Urothelium cell line (cell line): ENCODE measurements around the gene LUZP2.
"Not testable (repeated sequence)": the region's sequence is repeated elsewhere in the genome, so short reads cannot be mapped to it uniquely, and the experiment has no call there.

Source experiments
- DNase-seq: peaks from one replicate; pipeline ENCODE4 v3.0.0; 2011; ENCODE audit warnings: low spot score, mixed read lengths
- FAIRE-seq: peaks from 2 replicates; lab custom pipeline; 2011; peaks lifted over from hg19 to GRCh38; lab: Jason Lieb, UNC

LUZP2 gene

GRCh38 chr11:24890426-24890825 is 393.6 kb downstream of the LUZP2 start:
- DNase-seq (no peak), FAIRE-seq (no peak)

- DNase-seq = not testable (repeated sequence)
- FAIRE-seq = peak; percentile 27
These were observed 395.1 kb downstream of the LUZP2 start for GRCh38 chr11:24891845-24892492.

GRCh38 chr11:24896118-24896835 is 399.4 kb downstream of the LUZP2 start:
- no peak for DNase-seq
- no peak for FAIRE-seq

- FAIRE-seq (no peak), DNase-seq (no peak)
These were observed 403.7 kb downstream of the LUZP2 start for GRCh38 chr11:24900514-24900913.

GRCh38 chr11:24900960-24901549 is 404.2 kb downstream of the LUZP2 start:
- DNase-seq (no peak), FAIRE-seq (no peak)

GRCh38 chr11:24903555-24903954 is 406.7 kb downstream of the LUZP2 start:
- FAIRE-seq (no peak), DNase-seq (no peak)

GRCh38 chr11:24925091-24925490 is 428.2 kb downstream of the LUZP2 start:
- DNase-seq (no peak), FAIRE-seq (no peak)

GRCh38 chr11:24932110-24933000 is 435.5 kb downstream of the LUZP2 start:
- FAIRE-seq (no peak), DNase-seq (no peak)

- FAIRE-seq (no peak), DNase-seq (no peak)
These were observed 438.0 kb downstream of the LUZP2 start for GRCh38 chr11:24934733-24935439.

- no peak for DNase-seq
- no peak for FAIRE-seq
These were observed 448.0 kb downstream of the LUZP2 start for GRCh38 chr11:24944891-24945290.

GRCh38 chr11:24949406-24949805 is 452.6 kb downstream of the LUZP2 start:
- FAIRE-seq = no peak
- DNase-seq = no peak

- FAIRE-seq (no peak), DNase-seq (no peak)
These were observed 467.0 kb downstream of the LUZP2 start for GRCh38 chr11:24963852-24964251.

- DNase-seq = no peak
- no peak for FAIRE-seq
These were observed 468.9 kb downstream of the LUZP2 start for GRCh38 chr11:24965748-24966147.

GRCh38 chr11:24993903-24994302 is 497.1 kb downstream of the LUZP2 start:
- DNase-seq, FAIRE-seq: not testable (repeated sequence)

GRCh38 chr11:24999929-25000328 is 503.1 kb downstream of the LUZP2 start:
- FAIRE-seq, DNase-seq: not testable (repeated sequence)

- DNase-seq (no peak), FAIRE-seq (no peak)
These were observed 540.6 kb downstream of the LUZP2 start for GRCh38 chr11:25037431-25037830.

GRCh38 chr11:25038131-25038530 is 541.3 kb downstream of the LUZP2 start:
- FAIRE-seq = no peak
- no peak for DNase-seq

GRCh38 chr11:25039165-25039564 is 542.3 kb downstream of the LUZP2 start:
- no peak for FAIRE-seq
- no peak for DNase-seq

- DNase-seq (no peak), FAIRE-seq (no peak)
These were observed 551.8 kb downstream of the LUZP2 start for GRCh38 chr11:25048632-25049031.

- DNase-seq (no peak), FAIRE-seq (no peak)
These were observed 556.0 kb downstream of the LUZP2 start for GRCh38 chr11:25052844-25053243.
